OCI-LY3 (cell line): ENCODE data around the gene SNX14.

Experiments used
- H2AFZ ChIP-seq: fragments of 200-600, 300-600 bp; shearing (Covaris generic); 2 replicates; pipeline ENCODE4 v1.6.0; 2014; ENCODE audit warnings: antibody characterized with exemption, low read depth, low read length
- H3K27ac ChIP-seq: fragments of 200-600, 300-600 bp; sonication (generic); 2 replicates; pipeline ENCODE4 v1.5.1; 2014; ENCODE audit warnings: mild to moderate bottlenecking, low read length, moderate library complexity, mixed read lengths
- H3K27me3 ChIP-seq: fragments of 200-600, 300-600 bp; sonication (generic); 2 replicates; pipeline ENCODE4 v1.6.1; 2014; ENCODE audit warnings: low read depth, low read length, mixed read lengths
- H3K36me3 ChIP-seq: fragments of 200-600, 300-600 bp; sonication (generic); replicated peaks from 2 replicates; pipeline ENCODE3; 2014; ENCODE audit warnings: low read depth, low read length, mixed read lengths
- H3K4me1 ChIP-seq: fragments of 300-600, 200-600 bp; sonication (generic); 2 replicates; pipeline ENCODE4 v1.6.1; 2014; ENCODE audit warnings: low read length, mixed read lengths
- H3K4me2 ChIP-seq: fragments of 200-600, 300-600 bp; sonication (generic); 2 replicates; pipeline ENCODE4 v1.6.1; 2014; ENCODE audit warnings: low read length, mixed read lengths
- H3K4me3 ChIP-seq: fragments of 300-600, 200-600 bp; sonication (generic); 2 replicates; pipeline ENCODE4 v1.5.1; 2014; ENCODE audit warnings: antibody characterized with exemption, mild to moderate bottlenecking, low read length, moderate library complexity
- H3K79me2 ChIP-seq: fragments of 300-600, 200-600 bp; shearing (Covaris generic); 2 replicates; pipeline ENCODE4 v1.6.1; 2014; ENCODE audit warnings: mild to moderate bottlenecking, low read length, mixed read lengths
- H3K9ac ChIP-seq: fragments of 300-600, 200-600 bp; shearing (Covaris generic); 2 replicates; pipeline ENCODE4 v1.6.0; 2014; ENCODE audit warnings: mild to moderate bottlenecking, low read length, moderate library complexity
- H3K9me3 ChIP-seq: fragments of 200-600, 300-600 bp; shearing (Covaris generic); 2 replicates; pipeline ENCODE4 v1.6.1; 2014; ENCODE audit warnings: low read length, mixed read lengths; ENCODE audit not compliant: insufficient read depth
- H4K20me1 ChIP-seq: fragments of 200-600, 300-600 bp; sonication (generic); 2 replicates; pipeline ENCODE4 v1.6.1; 2016; ENCODE audit warnings: low read length, mixed read lengths; ENCODE audit not compliant: insufficient read depth
- EZH2phosphoT487 ChIP-seq: fragments of 200-600 bp; shearing (Covaris generic); IDR thresholded peaks from 2 replicates; pipeline ENCODE4 v1.6.1; 2018; ENCODE audit warnings: antibody characterized with exemption, mixed run types, low read depth
- TF ChIP-seq, protein P1 (sequence below): fragments of 200-600, 300-600 bp; sonication (generic); IDR thresholded peaks from 2 replicates; pipeline ENCODE4 v1.5.1; 2014; ENCODE audit warnings: antibody characterized with exemption, low read length, low read depth

SNX14 gene

GRCh38 chr6:85461798-85462170 is 131.9 kb downstream of the SNX14 start:
- Histone ChIP-seq H3K36me3 (no peaks in the 10 kb centered on the region), H3K9me3 (no peaks in the 10 kb centered on the region), H2AFZ (no peak overlapping the region), H3K4me2 (no peak overlapping the region), H3K79me2 (no peaks in the 10 kb centered on the region), H4K20me1 (no peaks in the 10 kb centered on the region), H3K27me3 (no peaks in the 10 kb centered on the region), H3K4me1 (no peaks in the 10 kb centered on the region), H3K4me3 (no peak overlapping the region), H3K27ac (no peak overlapping the region), H3K9ac (no peak overlapping the region)
- TF ChIP-seq EZH2phosphoT487, result no peak
- TF ChIP-seq, protein P1, sequence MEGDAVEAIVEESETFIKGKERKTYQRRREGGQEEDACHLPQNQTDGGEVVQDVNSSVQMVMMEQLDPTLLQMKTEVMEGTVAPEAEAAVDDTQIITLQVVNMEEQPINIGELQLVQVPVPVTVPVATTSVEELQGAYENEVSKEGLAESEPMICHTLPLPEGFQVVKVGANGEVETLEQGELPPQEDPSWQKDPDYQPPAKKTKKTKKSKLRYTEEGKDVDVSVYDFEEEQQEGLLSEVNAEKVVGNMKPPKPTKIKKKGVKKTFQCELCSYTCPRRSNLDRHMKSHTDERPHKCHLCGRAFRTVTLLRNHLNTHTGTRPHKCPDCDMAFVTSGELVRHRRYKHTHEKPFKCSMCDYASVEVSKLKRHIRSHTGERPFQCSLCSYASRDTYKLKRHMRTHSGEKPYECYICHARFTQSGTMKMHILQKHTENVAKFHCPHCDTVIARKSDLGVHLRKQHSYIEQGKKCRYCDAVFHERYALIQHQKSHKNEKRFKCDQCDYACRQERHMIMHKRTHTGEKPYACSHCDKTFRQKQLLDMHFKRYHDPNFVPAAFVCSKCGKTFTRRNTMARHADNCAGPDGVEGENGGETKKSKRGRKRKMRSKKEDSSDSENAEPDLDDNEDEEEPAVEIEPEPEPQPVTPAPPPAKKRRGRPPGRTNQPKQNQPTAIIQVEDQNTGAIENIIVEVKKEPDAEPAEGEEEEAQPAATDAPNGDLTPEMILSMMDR, result no peak

DNA sequence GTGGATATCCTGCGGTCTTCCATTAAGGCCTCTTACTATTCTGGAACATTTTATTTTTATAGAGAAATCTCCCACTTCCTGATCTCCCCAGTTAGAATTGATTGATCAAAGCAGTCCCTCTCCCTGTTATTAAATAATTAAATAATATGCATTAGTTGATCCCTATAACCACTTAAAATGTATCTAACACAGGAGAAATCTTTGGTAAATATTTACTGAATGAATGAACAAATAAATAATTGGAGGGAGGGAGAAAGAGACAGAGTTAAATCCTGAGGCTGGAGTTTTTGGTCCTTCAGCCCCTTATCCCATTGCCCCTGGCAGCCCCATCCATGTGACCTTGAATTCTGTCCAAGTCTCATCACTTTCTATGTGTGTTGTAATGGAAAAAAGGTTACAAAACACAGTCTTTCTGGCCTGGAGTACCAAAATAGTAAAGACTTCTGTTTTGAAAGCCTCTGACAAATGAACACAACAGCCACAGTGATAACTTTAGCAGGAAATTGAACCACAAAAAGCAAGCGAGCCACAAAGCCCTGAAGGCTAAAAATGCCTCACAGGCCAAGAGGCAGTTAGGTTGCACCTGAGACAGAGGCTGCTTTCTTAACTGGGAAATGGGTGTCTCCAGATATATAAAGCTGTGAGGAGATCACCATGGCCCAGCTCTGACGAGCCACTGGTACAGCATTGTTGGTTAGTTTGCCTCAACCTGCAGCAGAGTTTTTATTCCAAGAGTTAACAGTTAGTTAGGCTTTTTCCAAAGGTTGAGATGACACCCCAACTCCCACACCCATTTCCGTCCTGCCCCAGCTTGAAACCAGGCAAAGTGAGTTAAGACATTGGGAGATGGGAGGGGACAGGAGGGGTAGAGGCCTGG is 132.5 kb downstream of the SNX14 start:
- no peak overlapping the region for H3K4me3 ChIP-seq
- no peaks in the 10 kb centered on the region for H4K20me1 ChIP-seq
- no peaks in the 10 kb centered on the region for H3K9me3 ChIP-seq
- H3K36me3 ChIP-seq, result no peaks in the 10 kb centered on the region
- no peak overlapping the region for H3K9ac ChIP-seq
- no peaks in the 10 kb centered on the region for H3K4me1 ChIP-seq
- no peak overlapping the region for H2AFZ ChIP-seq
- H3K4me2 ChIP-seq, result no peak overlapping the region
- no peaks in the 10 kb centered on the region for H3K79me2 ChIP-seq
- no peak for TF ChIP-seq EZH2phosphoT487
- TF ChIP-seq, protein P1, result no peak
- no peaks in the 10 kb centered on the region for H3K27me3 ChIP-seq
- no peak overlapping the region for H3K27ac ChIP-seq

- Histone ChIP-seq H3K27ac (no peak overlapping the region), H3K4me2 (no peak overlapping the region), H3K9ac (no peak overlapping the region), H3K27me3 (no peaks in the 10 kb centered on the region), H3K4me1 (no peaks in the 10 kb centered on the region), H2AFZ (no peak overlapping the region), H3K36me3 (no peaks in the 10 kb centered on the region), H3K4me3 (no peak overlapping the region), H3K79me2 (no peaks in the 10 kb centered on the region), H4K20me1 (no peaks in the 10 kb centered on the region), H3K9me3 (no peaks in the 10 kb centered on the region)
- no peak for TF ChIP-seq EZH2phosphoT487
- TF ChIP-seq, protein P1, result no peak
Observed at GRCh38 chr6:85460154-85460920, 133.3 kb downstream of the SNX14 start.

DNA sequence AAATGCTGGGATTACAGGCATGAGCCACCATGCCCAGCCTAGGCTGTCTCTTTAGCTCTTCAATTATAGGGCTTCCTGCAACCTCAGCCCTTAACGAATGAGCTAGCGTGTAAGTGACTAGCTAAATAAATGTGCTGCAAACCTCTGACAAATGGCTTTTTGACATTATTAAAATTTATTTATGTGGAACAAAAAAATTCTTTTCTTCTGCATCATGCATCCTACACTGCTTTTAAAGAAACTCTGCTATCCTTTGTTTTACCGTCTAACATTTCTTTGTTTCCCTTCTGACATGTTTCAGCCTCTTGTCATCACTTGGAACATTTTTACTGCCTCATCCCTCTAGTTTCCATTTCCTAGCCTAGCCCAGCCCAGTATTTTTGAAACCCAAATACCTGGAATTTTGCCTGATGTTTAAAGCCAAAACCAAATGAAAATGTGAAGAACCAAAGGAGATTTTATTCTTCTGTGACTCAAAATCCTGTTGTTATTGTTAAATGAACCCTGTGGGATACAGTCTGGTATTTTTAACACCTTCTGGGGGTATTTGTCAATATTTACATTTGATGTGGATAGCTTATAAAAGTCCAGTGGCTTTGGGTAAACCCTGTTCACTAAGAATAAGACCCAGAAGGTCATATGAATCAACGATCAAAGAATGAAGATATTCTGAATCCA is 134.3 kb downstream of the SNX14 start:
- Histone ChIP-seq H3K36me3 (no peaks in the 10 kb centered on the region), H3K27me3 (no peaks in the 10 kb centered on the region), H2AFZ (no peak overlapping the region), H3K79me2 (no peaks in the 10 kb centered on the region), H3K4me3 (no peak overlapping the region), H3K4me1 (no peaks in the 10 kb centered on the region), H4K20me1 (no peaks in the 10 kb centered on the region), H3K9ac (no peak overlapping the region), H3K4me2 (no peak overlapping the region), H3K9me3 (no peaks in the 10 kb centered on the region), H3K27ac (no peak overlapping the region)
- TF ChIP-seq EZH2phosphoT487, result no peak
- TF ChIP-seq, protein P1, result no peak
